HL-60/S4 treated with phorbol 12-myristate 13-acetate at 8.2 ng/mL for 4 days and 3 days (cell line): Measurements from ENCODE around the gene RNASEL.

Experiments
- in situ Hi-C: fragments of 300-500 bp; cut with MboI; formaldehyde crosslinking; loops from 2 replicates; pipeline ENCODE4 v1.15.0; 2022; ENCODE audit warnings: low sequenced_read_pairs

Gene RNASEL, protein sequence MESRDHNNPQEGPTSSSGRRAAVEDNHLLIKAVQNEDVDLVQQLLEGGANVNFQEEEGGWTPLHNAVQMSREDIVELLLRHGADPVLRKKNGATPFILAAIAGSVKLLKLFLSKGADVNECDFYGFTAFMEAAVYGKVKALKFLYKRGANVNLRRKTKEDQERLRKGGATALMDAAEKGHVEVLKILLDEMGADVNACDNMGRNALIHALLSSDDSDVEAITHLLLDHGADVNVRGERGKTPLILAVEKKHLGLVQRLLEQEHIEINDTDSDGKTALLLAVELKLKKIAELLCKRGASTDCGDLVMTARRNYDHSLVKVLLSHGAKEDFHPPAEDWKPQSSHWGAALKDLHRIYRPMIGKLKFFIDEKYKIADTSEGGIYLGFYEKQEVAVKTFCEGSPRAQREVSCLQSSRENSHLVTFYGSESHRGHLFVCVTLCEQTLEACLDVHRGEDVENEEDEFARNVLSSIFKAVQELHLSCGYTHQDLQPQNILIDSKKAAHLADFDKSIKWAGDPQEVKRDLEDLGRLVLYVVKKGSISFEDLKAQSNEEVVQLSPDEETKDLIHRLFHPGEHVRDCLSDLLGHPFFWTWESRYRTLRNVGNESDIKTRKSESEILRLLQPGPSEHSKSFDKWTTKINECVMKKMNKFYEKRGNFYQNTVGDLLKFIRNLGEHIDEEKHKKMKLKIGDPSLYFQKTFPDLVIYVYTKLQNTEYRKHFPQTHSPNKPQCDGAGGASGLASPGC

DNA sequence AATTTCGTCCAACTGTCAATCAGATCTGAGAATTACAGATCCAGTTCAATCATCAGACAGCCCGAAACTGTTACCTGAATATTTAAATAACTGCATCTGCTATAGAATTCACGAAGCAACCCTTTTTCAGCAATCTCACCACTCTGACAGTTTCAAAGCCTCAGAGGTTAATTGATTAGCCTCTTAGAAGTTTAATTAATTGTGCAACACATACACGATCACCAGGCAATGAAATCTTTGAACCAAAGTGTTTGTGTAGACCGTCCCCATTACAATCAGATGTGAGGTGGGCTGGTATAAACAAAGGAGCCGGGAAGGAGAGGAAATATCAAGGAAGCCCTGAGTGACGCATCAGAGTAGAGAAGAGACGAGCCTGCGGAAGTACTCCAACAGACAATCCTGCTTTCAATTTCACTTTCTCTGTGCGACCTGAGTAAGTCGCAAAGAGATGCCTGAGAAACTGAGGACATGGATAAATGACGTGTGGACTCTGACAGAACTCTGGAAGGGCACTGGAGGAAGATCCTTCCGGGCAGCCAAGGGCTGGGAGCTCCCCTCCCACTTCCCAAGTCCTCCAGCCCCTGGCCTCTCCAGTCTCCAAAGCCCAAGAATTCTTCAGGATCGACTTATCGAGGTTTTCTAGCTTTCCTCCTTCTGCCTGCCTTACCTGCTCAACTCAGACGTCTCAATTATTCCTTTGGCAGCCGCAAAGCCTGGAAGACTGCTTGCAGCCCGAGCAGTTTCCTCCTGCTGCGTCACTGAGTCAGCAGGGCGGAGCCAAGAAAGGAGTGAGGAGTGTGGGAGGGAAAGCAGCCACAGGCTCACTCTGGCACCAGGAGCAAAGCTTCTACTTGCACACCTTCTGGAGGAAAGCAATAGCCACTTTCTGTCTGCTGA, at the start of gene RNASEL:
TSS of gene RNASEL (minus strand) at position 757 of the 897 bp plus-strand sequence. CDS start 2,450 bp downstream, outside the sequence.
- in situ Hi-C loops = loop anchor here (25.0 kb wide), 1 partner anchor 501 kb away; no protein-coding TSS in a partner anchor

DNA sequence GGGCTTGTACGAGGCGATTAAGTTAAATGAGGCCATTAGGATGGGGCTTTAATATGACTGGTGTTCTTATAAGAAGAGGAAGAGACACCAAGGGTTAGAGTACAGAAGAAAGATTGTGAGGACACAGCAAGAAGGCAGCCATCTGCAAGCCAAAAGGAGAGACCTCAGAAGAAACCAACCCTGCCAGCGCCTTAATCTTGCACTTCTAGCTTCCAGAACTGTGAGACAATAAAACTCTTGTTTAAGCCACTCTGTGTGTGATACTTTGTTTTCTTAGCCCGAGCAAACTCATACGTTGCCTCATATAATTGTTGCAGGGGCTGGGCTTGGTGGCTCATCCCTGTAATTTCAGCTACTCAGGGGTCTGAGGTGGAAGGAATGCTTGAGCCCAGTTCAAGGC, 48.7 kb upstream of the RNASEL start:
- in situ Hi-C loops = loop anchor here (10.0 kb wide), 1 partner anchor 147 kb away; the partner anchor contains the start of gene NPL

DNA sequence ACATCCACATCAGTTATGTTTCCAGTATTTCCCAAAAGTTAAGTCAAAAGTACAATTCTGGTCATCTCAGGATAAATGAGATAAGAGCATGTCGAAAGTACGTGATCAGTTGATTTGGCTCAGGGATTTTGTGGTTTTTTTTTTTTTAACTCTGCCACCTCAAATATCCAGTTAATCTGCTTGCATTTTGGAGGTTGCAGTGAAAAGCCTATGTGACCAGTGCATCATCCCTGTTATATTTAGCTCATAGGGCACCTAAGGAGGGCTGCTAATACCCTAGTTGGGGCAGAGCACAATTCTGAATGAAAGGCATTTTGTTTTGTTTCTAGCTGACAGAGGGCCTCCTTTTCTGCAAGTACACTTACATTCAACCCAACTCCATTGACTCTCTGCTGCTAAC, 46.8 kb upstream of the RNASEL start:
- in situ Hi-C loops = loop anchor here (10.0 kb wide), 1 partner anchor 149 kb away; the partner anchor contains the start of gene NPL

DNA sequence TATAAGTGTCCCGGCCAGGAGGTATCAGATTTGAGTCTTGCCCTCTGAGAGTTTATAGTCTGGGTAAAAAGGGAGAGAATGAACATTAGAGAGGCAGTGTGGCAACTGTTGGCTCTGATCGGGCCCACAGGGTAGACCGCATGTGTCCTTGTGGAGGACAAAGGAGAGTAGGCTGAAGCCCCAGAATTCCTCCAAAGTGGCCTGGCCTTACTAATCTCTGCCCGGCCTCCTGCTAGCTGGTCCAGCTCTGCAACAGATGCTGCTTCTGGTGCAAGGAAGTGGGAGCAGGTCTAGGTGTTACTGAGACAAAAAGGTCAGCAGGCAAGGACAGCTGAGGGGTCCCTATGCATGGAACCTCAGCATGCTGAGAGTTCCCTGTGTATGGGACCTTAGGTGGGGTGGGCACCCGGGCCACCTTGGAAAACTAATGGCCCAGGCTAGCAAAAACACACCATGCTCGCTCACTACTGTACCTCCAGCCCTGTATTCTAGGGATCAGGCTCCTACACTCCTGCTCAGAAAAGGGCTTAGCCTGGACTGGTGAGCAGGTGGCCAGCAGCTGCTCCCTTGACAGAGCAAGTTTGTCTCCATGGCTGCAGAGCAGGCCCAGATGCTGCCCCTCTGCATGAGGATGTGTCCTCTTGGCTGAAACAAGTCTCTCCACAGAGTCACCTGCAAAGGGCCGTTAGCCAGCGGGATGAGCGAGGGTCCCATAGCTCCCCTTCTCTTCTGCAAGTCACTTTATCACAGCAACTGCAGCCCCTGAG, 45.4 kb upstream of the RNASEL start:
- in situ Hi-C loops = loop anchor here (10.0 kb wide), 1 partner anchor 150 kb away; the partner anchor contains the start of gene NPL

DNA sequence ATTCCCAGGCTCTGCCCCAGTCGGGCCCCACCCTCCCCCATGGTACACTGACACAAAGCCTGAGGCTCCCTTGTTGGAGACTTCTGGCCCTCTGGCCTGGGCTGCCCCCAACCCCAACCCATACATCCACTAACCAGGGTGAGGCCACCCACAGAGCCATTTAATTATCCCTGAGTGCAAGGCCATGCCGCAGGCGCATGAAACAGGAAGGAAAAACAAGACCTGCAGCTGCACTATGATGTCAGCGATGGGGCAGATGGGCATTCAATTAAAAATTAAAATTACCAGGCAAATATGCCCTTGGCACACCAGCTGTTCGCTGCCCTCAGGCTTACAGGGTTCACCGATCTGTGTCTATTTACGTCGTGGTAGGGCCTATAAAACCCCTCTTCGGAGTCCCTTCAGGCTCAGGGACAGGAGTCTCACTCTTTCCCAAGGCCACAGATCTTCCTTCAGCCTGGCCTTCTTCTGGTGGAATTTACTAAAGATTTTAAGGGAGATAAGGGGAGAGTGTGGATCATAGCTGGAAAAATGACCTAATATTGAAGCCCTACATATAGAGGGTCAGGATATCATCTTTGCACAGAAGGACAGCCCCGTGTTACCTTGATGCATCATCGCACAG, 44.7 kb upstream of the RNASEL start:
- in situ Hi-C loops = loop anchor here (10.0 kb wide), 1 partner anchor 151 kb away; the partner anchor contains the start of gene NPL

DNA sequence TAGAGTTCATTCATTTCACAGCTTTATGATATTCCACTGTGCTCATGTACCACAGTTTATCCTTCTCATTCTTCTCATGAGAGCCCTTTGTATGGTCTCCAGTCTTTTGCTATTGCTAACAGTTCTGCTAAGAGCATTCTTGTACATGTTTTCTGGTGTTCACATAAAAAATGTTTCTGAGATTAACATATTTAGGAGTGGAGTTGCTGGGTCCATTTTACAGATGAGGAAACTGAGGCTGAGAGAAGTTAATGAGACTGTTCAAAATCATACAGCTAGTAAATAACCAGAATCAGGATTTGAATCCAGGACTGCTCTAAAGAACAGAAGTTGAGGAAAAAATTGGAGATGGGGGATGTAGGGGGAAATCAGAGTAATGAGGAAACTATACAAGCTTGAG, 44.0 kb upstream of the RNASEL start:
- in situ Hi-C loops = loop anchor here (10.0 kb wide), 1 partner anchor 152 kb away; the partner anchor contains the start of gene NPL

DNA sequence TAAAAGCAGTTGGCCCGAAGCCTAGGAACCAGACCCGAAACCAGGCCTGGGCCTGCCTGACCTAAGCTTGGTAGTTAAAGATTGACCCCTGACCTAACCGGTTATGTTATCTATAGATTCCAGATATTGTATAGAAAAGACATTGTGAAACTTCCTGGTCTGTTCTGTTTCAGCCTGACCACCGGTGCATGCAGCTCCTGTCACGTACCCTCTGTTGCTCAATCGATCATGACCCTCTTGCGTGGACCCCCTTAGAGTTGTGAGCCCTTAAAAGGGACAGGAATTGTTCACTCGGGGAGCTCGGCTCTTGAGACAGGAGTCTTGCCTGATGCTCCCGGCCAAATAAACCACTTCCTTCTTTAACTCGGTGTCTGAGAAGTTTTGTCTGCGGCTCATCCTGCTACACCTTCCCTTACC, 43.4 kb upstream of the RNASEL start:
- in situ Hi-C loops = loop anchor here (10.0 kb wide), 1 partner anchor 152 kb away; the partner anchor contains the start of gene NPL

DNA sequence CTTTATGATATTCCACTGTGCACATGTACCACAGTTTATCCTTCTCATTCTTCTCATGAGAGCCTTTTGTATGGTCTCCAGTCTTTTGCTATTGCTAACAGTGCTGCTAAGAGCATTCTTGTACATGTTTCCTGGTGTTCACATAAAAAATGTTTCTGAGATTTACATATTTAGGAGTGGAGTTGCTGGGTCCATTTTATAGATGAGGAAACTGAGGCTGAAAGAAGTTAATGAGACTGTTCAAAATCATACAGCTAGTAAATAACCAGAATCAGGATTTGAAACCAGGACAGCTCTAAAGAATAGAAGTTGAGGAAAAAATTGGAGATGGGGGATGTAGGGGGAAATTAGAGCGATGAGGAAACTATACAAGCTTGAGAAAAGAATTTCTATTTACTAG, 42.9 kb upstream of the RNASEL start:
- in situ Hi-C loops = loop anchor here (10.0 kb wide), 1 partner anchor 153 kb away; the partner anchor contains the start of gene NPL

DNA sequence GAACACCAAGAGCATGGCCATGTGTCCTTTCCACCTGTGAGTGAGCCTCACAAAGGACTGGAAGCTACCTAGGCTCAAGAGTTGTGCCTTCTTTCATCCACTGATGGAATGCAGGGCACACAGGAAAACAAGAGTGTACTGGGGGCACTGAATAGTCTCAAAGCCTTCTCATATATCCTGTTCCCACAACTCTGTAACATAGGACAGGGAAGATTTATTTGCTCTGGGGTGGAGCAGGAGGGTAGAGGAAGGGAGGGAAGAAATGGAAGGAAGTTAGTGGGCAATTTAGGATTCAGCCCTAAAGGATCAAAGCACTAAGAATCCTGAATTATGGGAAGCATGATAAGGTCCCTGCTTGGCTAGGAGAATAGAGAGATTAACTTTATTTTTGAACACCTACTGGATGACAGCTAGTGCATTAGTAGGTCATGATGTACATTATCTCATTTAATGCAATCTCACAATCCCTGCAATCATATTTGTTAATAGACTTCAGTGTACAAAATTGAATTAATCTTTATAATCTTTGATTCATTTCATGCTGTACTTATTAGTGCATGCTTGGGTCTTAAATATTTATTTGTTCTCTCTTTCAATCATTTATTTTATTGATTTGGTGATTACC, 42.1 kb upstream of the RNASEL start:
- in situ Hi-C loops = loop anchor here (10.0 kb wide), 1 partner anchor 154 kb away; the partner anchor contains the start of gene NPL

DNA sequence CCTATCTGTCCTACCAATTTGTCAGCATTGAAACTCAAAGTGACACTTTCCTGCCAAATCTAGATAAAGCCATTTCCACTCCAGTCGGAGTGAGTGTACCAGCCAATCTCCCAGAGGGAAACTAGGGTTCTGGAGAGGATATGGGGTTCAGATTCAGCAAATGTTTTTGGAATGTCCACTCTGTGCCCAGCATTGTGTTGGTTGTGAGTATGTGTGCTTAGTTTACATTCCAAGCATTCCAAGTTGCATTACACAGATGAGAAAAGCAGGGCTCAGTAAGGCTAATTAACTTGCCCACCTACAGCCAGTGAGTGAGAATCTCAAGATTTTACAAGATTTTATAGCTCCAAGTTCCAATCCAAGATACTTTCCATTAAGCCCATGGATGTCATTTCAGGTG, 41.5 kb upstream of the RNASEL start:
- in situ Hi-C loops = loop anchor here (10.0 kb wide), 1 partner anchor 154 kb away; the partner anchor contains the start of gene NPL

DNA sequence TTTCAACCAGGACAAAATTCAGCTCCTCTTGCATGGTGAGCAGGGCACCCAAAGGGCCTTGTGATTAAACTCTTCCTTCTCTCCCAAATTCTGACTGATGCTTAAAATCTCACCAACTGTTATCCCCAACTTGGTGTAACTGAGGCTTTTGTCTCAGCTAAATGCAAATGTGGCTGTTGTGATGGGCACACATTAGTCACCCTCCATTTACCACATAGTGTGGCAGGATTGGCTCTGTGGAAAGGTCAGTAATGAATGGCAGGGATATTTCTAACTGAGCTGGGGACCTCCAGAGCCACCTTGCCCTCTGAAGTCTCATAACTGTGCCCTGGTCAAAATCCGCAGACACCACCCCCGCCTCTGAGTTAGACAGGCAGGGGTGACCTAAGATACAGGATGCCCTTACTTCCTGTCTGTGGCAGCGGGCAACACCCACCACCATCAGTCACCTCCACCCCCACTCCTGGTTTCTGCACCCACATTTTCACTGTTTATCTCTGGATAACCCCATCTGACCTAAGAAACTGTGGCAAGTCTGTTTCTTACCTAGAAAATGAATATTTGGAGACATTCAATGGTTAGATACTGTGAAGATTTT, 40.5 kb upstream of the RNASEL start:
- in situ Hi-C loops = loop anchor here (10.0 kb wide), 1 partner anchor 155 kb away; the partner anchor contains the start of gene NPL

DNA sequence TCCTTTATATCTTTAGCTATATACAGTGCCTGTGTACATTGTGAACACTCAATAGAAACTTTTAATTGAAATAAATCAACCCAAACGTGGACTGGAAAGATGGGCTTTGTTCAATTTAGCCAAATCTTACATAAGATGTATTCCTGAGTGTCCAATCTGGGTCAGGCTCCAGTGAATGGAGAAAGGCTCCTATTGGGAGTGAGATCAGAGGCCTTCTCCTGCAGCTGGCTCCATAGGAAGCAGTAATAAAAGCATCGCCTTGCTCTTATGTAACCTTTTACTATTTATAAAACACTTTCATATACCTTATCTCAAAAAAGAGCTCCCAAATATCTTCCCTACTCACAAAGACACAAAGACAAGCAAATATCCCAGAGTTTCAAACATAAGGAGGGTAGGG, 40.0 kb upstream of the RNASEL start:
- in situ Hi-C loops = no loop called here

DNA sequence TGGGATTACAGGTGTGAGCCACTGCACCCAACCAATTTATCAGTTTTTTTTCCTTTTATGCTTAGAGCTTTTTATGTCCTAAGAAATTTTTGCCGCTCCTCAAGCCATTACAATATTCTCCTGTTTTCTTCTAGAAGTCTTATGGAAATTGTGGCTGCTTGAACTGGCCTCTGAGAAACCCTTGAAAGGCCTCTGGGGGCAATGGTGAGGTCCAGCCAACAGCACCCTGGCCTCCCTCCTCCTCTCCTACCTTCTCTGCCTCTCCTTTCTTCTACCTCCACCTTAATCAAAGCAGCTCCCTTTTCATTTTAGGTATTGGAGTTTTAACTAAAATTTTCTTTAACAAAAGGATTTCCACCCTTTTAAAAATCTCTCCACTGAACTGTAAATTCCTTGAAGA, 39.6 kb upstream of the RNASEL start:
- in situ Hi-C loops = no loop called here

DNA sequence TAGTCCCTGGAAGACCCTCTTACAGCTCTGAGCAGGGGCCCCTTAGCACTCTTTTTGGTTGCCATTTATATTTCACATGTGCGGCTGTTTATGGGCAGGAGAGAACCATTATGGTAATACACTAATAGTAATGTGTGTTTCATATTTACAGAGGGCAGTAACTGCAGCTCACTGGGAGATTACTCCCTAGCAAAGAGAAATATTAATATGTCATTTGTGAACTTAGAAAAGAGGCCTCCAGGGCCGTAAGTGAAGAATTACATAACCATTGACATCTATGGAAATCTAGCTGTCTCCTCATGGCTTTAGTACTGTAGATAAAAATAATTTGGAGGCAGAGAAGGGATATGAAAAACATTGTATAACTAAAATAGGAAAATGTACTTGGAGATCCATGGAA, 38.6 kb upstream of the RNASEL start:
- in situ Hi-C loops = no loop called here

DNA sequence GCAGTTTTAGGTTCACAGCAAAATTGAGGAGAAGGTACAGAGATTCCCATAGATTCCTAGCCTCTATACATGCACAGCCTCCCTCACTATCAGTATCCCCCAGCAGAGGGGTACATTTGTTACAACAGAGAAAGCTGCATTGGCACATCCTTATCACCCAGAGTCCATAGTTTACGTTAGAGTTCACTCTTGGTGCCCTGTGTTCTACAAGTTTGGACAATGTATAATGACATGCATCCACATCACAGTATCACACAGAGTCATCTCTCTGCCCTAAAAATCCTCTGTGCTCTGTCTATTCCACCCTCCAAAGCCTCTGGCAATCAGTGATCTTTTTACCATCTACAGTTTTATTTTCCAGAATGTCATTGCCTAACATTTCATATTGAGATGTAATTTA, 37.5 kb upstream of the RNASEL start:
- in situ Hi-C loops = no loop called here

DNA sequence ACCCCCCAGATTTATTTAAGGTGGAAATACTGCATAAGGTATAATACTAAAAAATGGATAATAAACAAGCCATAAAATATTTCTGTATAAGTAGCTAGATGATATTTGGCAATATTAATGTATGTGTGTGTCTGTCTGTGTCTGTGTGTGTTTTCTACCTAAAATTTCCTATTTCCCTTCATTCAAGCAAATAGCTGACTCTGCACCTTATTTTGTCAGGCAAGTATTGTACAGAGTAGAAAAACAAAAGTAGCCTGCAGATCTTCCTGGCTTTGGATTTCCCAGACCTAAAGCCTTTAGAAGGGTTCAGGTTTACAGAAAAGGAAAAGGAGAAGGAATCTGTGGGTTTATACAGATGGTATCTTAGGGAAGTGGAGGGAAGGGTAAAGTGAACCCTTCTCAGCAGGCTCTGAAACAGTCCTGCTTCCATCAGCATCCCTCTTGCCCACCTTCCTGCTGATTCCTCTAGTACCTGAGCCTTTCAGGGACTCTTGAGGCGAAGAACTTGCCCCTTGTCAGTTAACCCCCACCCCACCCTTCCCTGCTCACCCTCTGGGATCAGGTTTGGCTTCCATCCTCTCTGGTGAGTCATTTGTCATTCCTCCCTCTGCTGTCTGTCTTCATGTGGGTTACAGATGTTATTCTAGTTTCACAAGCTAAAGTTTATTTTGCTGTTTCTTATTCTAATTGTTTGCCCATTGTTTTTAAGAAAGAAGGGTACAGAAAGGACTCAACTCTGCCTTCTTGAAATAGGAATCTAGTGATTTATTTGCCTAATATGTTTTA, 36.9 kb upstream of the RNASEL start:
- in situ Hi-C loops = no loop called here

DNA sequence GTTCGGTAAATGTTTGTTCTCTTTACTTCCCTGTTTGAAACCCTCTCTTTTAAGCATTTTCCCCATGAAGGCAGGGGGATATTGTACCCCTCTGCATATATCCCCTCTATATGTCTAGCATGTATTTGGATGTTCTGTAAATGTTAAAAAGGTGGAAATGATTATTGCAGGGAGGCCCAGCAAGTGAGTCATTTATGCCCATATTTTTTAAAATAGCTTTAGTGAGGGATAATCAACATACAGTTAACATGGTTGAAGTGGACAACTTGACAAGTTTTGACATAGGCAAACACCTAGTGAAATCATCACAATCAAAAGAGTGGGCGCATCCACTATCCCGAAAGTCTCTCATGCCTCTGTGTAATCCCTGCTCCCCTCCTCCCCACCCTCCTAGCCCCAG, 36.0 kb upstream of the RNASEL start:
- in situ Hi-C loops = no loop called here
